Neutrophil (primary cell): ENCODE data around the gene DBN1.

Experiments used
- H3K27ac ChIP-seq: fragments of 200-600 bp; sonication (generic); 2 replicates; pipeline ENCODE4 v1.5.1; 2016; ENCODE audit warnings: mild to moderate bottlenecking, moderate library complexity
- H3K27me3 ChIP-seq: fragments of 200-600 bp; sonication (generic); 2 replicates; pipeline ENCODE4 v1.6.0; 2016; ENCODE audit warnings: mild to moderate bottlenecking
- H3K36me3 ChIP-seq: fragments of 200-600 bp; sonication (generic); 2 replicates; pipeline ENCODE4 v1.5.1; 2017
- H3K4me1 ChIP-seq, 2 experiments: fragments of 200-600 bp in 1 of 2; sonication (generic) in 1 of 2; 1 replicate in 1 of 2; 2 replicates in 1 of 2; pipeline versions ENCODE4 v1.5.1 to v1.6.1; 2013 to 2016; ENCODE audit warnings: low read depth in 1 of 2, low read length in 1 of 2, mild to moderate bottlenecking in 1 of 2, moderate library complexity in 1 of 2; ENCODE audit not compliant: control insufficient read depth in 1 of 2, insufficient read depth in 1 of 2
- H3K4me3 ChIP-seq, 2 experiments: fragments of 200-600 bp in 1 of 2; sonication (generic) in 1 of 2; 1 replicate in 1 of 2; 2 replicates in 1 of 2; pipeline ENCODE4 v1.5.1; 2013 to 2016; ENCODE audit warnings: low read depth in 1 of 2, low read length in 1 of 2, mild to moderate bottlenecking in 1 of 2, moderate library complexity in 1 of 2
- H3K9me3 ChIP-seq: fragments of 200-600 bp; sonication (generic); 2 replicates; pipeline ENCODE4 v1.5.1; 2016
- CTCF ChIP-seq: fragments of 200-600 bp; sonication (generic); IDR thresholded peaks from 2 replicates; pipeline ENCODE4 v1.5.1; 2016; ENCODE audit warnings: antibody characterized with exemption

The DBN1 gene

GRCh38 chr5:177467436-177467835 is 6.0 kb downstream of the DBN1 start:
- H3K36me3 ChIP-seq = no peaks in the 10 kb centered on the region
- H3K27me3 ChIP-seq = peaks cover 32% of the 10 kb centered on the region
- no peak overlapping the region for H3K27ac ChIP-seq
- no peaks in the 10 kb centered on the region for H3K9me3 ChIP-seq
- TF ChIP-seq CTCF = no peak
- no peak overlapping the region for H3K4me3 ChIP-seq
- peaks cover 24 to 28% of the 10 kb centered on the region in 2 experiments for H3K4me1 ChIP-seq

DNA sequence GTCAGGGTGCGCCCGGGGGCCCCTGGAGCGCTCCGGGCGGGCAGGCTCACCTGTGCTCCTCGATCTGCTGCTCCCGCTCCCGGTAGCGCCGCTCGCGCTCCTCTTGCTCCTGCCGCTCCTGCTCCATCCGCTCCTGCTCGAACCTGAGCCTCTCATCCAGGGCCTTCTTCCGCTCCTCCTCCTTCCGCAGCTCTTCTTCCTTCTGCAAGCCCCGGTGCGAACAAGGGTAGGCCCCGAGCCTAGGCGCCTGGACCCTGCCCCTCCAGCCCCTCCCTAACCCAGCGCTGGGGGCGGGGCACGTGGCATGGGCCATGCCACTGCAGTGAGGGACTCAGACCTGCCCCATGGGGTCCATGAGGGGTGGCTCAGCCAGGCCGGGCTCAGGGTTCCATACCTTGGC is 6.6 kb downstream of the DBN1 start:
- Histone ChIP-seq H3K4me3 (no peak overlapping the region), H3K9me3 (no peaks in the 10 kb centered on the region), H3K4me1 (peaks cover 24 to 28% of the 10 kb centered on the region in 2 experiments), H3K27me3 (peaks cover 26% of the 10 kb centered on the region), H3K36me3 (no peaks in the 10 kb centered on the region), H3K27ac (peak overlapping the region; percentile 18)
- no peak for TF ChIP-seq CTCF

DNA sequence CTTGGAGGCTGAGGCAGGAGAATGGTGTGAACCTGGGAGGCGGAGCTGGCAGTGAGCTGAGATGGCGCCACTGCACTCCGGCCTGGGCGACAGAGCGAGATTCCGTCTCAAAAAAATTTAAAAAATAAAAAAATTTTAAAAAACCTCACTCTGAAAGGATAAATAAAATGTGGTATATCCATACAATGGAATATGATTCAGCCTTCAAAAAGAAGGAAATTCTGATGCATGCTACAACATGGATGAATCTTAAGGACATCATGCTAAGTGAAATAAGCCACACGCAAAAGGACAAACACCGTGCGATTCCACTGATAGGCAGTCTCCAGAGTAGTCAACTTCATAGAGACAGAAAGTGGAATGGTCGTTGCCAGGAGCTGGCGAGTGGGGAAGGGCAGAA is 8.4 kb downstream of the DBN1 start:
- no peak overlapping the region for H3K27ac ChIP-seq
- TF ChIP-seq CTCF = no peak
- no peaks in the 10 kb centered on the region for H3K9me3 ChIP-seq
- peaks cover 35 to 37% of the 10 kb centered on the region in 2 experiments for H3K4me1 ChIP-seq
- peaks cover 8% of the 10 kb centered on the region for H3K27me3 ChIP-seq
- H3K36me3 ChIP-seq = peaks cover 5% of the 10 kb centered on the region
- H3K4me3 ChIP-seq = no peak overlapping the region

GRCh38 chr5:177462021-177462670 is 11.3 kb downstream of the DBN1 start:
- Histone ChIP-seq H3K36me3 (peaks cover 34% of the 10 kb centered on the region), H3K4me3 (peak overlapping the region; percentile 42 to 52), H3K4me1 (peaks cover 47 to 49% of the 10 kb centered on the region in 2 experiments), H3K27me3 (no peaks in the 10 kb centered on the region), H3K27ac (peak overlapping the region; percentile 94), H3K9me3 (no peaks in the 10 kb centered on the region)
- peak; percentile 50 for TF ChIP-seq CTCF

- Histone ChIP-seq H3K27ac (no peak overlapping the region), H3K4me1 (peaks cover 63 to 68% of the 10 kb centered on the region in 2 experiments), H3K4me3 (no peak overlapping the region), H3K27me3 (no peaks in the 10 kb centered on the region), H3K36me3 (peaks cover 37% of the 10 kb centered on the region), H3K9me3 (no peaks in the 10 kb centered on the region)
- TF ChIP-seq CTCF = no peak
These were observed 13.4 kb downstream of the DBN1 start for GRCh38 chr5:177459819-177460628.
